K562 (cell line): Measurements from ENCODE around the gene MAB21L1. TPM values are rescaled to one million over a fixed set of nuclear protein-coding genes. Genes with fewer than 3 reads are reported as not detected.

Source experiments
- ATAC-seq: fragments of 200-7000 bp; cut with Tn5 transposase; 3 replicates; pipeline ENCODE4 v1.9.1; 2020; ENCODE audit warnings: moderate library complexity
- BruUV-seq: library from RNA; stranded (reverse); fragments of 400-500 nt; replicated peaks from 2 replicates; lab custom pipeline; 2021; lab: Mats Ljungman, UMichigan
- CTCF ChIA-PET: fragments of 300-600 bp; formaldehyde crosslinking; extraction: SDS; loops from one replicate; lab custom pipeline; 2021; ENCODE audit warnings: low intra/inter-chr PET ratio; lab: Yijun Ruan, JAX
- POLR2A ChIA-PET: fragments of 300-600, 350-650 bp; sonication (Branson Sonifier 250); formaldehyde crosslinking; extraction: SDS; loops from one replicate; lab custom pipeline; 2021; ENCODE audit warnings: antibody characterized with exemption, inconsistent platforms; lab: Yijun Ruan, JAX
- DNase-seq, 4 experiments: peaks; one replicate each; pipeline versions ENCODE4 v3.0.0 to v3.0.0-alpha.2; 2011 to 2018; ENCODE audit warnings: low spot score in 3 of 4, mixed read lengths in 3 of 4; ENCODE audit errors: extremely low read depth in 1 of 4
- FAIRE-seq: peaks from 2 replicates; lab custom pipeline; 2011; peaks lifted over from hg19 to GRCh38; lab: Jason Lieb, UNC
- H2AFZ ChIP-seq: 2 replicates; pipeline ENCODE4 v1.6.0; 2011; ENCODE audit warnings: low read depth, low read length, control low read depth, inconsistent platforms
- H3K27ac ChIP-seq: fragments of 200-600 bp; 3 replicates; pipeline ENCODE4 v1.8.0; 2011; ENCODE audit warnings: low read depth, mild to moderate bottlenecking, control low read depth, inconsistent platforms, low read length, moderate library complexity, mixed read lengths; ENCODE audit errors: extremely low read depth
- H3K27me3 ChIP-seq, 2 experiments: fragments of 300-600 bp in 1 of 2; 2 replicates in 1 of 2; 3 replicates in 1 of 2; pipeline versions ENCODE4 v1.6.0 to v1.8.0; 2011; ENCODE audit warnings: inconsistent platforms in 2 of 2, low read length in 2 of 2, mild to moderate bottlenecking in 1 of 2, mixed read lengths in 1 of 2, moderate library complexity in 1 of 2; ENCODE audit not compliant: control insufficient read depth in 2 of 2, insufficient read depth in 2 of 2
- H3K36me3 ChIP-seq: fragments of 300-600 bp; 3 replicates; pipeline ENCODE4 v1.8.0; 2011; ENCODE audit warnings: mild to moderate bottlenecking, low read length, inconsistent platforms; ENCODE audit not compliant: control insufficient read depth, insufficient read depth
- H3K4me1 ChIP-seq, 2 experiments: fragments of 200-600 bp in 1 of 2; replicated peaks in 1 of 2; 2 replicates in 1 of 2; 3 replicates in 1 of 2; pipeline versions ENCODE4 v1.5.1 to v1.8.0; 2011; ENCODE audit warnings: inconsistent platforms in 2 of 2, low read length in 2 of 2, mild to moderate bottlenecking in 1 of 2, mixed read lengths in 1 of 2, moderate library complexity in 1 of 2; ENCODE audit not compliant: control insufficient read depth in 2 of 2, insufficient read depth in 2 of 2
- H3K4me2 ChIP-seq: 2 replicates; pipeline ENCODE4 v1.6.1; 2011; ENCODE audit warnings: low read length, control low read depth, inconsistent platforms, mixed read lengths; ENCODE audit not compliant: insufficient read depth
- H3K4me3 ChIP-seq: fragments of 200-600 bp; sonication (generic), shearing (Covaris generic); 2 replicates; pipeline ENCODE4 v1.5.1; 2016; ENCODE audit warnings: control low read depth, inconsistent platforms
- H3K79me2 ChIP-seq: fragments of 200-600 bp; 3 replicates; pipeline ENCODE4 v1.8.0; 2011; ENCODE audit warnings: low read length, inconsistent platforms; ENCODE audit not compliant: control insufficient read depth, insufficient read depth
- H3K9ac ChIP-seq, 2 experiments: 2 replicates each; pipeline versions ENCODE4 v1.6.0 to v1.6.1; 2011; ENCODE audit warnings: low read depth in 2 of 2, low read length in 2 of 2, control low read depth in 1 of 2, inconsistent platforms in 1 of 2, mild to moderate bottlenecking in 1 of 2, mixed read lengths in 1 of 2; ENCODE audit not compliant: insufficient read depth in 1 of 2
- H3K9me1 ChIP-seq: one replicate; pipeline ENCODE4 v1.6.0; 2011; ENCODE audit warnings: inconsistent platforms, mild to moderate bottlenecking, low read length, moderate library complexity; ENCODE audit not compliant: control insufficient read depth, insufficient read depth
- H3K9me3 ChIP-seq: replicated peaks from 2 replicates; pipeline ENCODE4 v1.5.1; 2011; ENCODE audit warnings: low read depth, low read length, inconsistent platforms; ENCODE audit not compliant: control insufficient read depth, insufficient read depth
- H4K20me1 ChIP-seq: replicated peaks from 2 replicates; pipeline ENCODE4 v1.6.1; 2011; ENCODE audit warnings: low read length, inconsistent platforms, mixed read lengths; ENCODE audit not compliant: control insufficient read depth, insufficient read depth
- ATF7 ChIP-seq: fragments of 450-650 bp; IDR thresholded peaks from 2 replicates; pipeline ENCODE4 v1.7.1; 2014; ENCODE audit warnings: mild to moderate bottlenecking, moderate library complexity
- CBFB ChIP-seq: sonication (generic); formaldehyde crosslinking; IDR thresholded peaks from 2 replicates; pipeline ENCODE4 v1.4.0; 2020; ENCODE audit warnings: mild to moderate bottlenecking, missing genetic modification reagents
- HDGF ChIP-seq: fragments of 450-650 bp; IDR thresholded peaks from 2 replicates; pipeline ENCODE4 v1.6.1; 2016
- KAT2B ChIP-seq: IDR thresholded peaks from one replicate; pipeline ENCODE4 v1.6.1; 2012; ENCODE audit warnings: low read depth, mild to moderate bottlenecking, control low read depth, inconsistent platforms, low read length, moderate library complexity
- LARP7 ChIP-seq: fragments of 450-650 bp; IDR thresholded peaks from 2 replicates; pipeline ENCODE4 v1.6.1; 2016
- MCM3 ChIP-seq: fragments of 450-650 bp; IDR thresholded peaks from 2 replicates; pipeline ENCODE4 v1.6.1; 2016
- NFIX ChIP-seq: fragments of 250-450 bp; sonication (Bioruptor Pico); IDR thresholded peaks from 2 replicates; pipeline ENCODE4 v1.4.0; 2020; ENCODE audit warnings: low read depth, mild to moderate bottlenecking, moderate library complexity
- SREBF1 ChIP-seq: fragments of 150-350 bp; IDR thresholded peaks from 2 replicates; pipeline ENCODE4 v1.6.1; 2014; ENCODE audit warnings: antibody characterized with exemption, low read depth, low read length, borderline replicate concordance
- WGBS: fragments of 100-300 bp; shearing (Covaris generic); methylation state at CpG from one replicate; pipeline ENCODE4 v1.1.6; 2016; ENCODE audit warnings: low coverage, mixed read lengths; ENCODE audit not compliant: insufficient coverage; ENCODE audit errors: missing lambda C conversion rate; 5-methylcytosine and 5-hydroxymethylcytosine counted together
- in situ Hi-C: fragments of 300-500 bp; cut with MboI; formaldehyde crosslinking; loops from 4 replicates; pipeline ENCODE4 v1.15.0; 2018; ENCODE audit warnings: inconsistent platforms, mixed read lengths
- intact Hi-C: fragments of 100-400 bp; cut with micrococcal nuclease; formaldehyde crosslinking; loops from 2 replicates; pipeline ENCODE4 v1.14.2; 2022
- polyA plus RNA-seq, 8 experiments: library from polyadenylated mRNA; depleted of rRNA in 4 of 8; stranded (reverse) in 5 of 8; unstranded in 3 of 8; fragments of >200 nt; fragmentation: Nextera tagmentation in 2 of 8; fragmentation: Illumina TruSeq in 1 of 8; extraction: Ambion mirVana in 2 of 8; extraction: Trizol in 1 of 8; gene quantifications; 2 replicates each; pipeline versions ENCODE4 v1.2.1 to v1.2.3, GENCODE V29; 2011 to 2014; ENCODE audit warnings: inconsistent platforms in 1 of 8, missing spikeins in 1 of 8
- total RNA-seq, 7 experiments: library from RNA; depleted of rRNA in 6 of 7; stranded (reverse); fragments of >200 nt in 6 of 7; fragmentation: Illumina TruSeq in 2 of 7; extraction: Trizol in 2 of 7; gene quantifications; 2 replicates each; pipeline versions ENCODE4 v1.2.1 to v1.2.3, GENCODE V29; 2011 to 2021; ENCODE audit warnings: low replicate concordance in 1 of 7
- TF ChIP-seq, protein P1 (sequence below): fragments of 250-450 bp; sonication (Bioruptor Pico); IDR thresholded peaks from 2 replicates; pipeline ENCODE4 v1.4.0; 2020; ENCODE audit warnings: mild to moderate bottlenecking, moderate library complexity, borderline replicate concordance
- TF ChIP-seq, protein P2 (sequence below): fragments of 200-800 bp; sonication (Bioruptor generic); IDR thresholded peaks from 2 replicates; pipeline ENCODE4 v1.6.1; 2017; ENCODE audit warnings: missing genetic modification characterization, missing compliant biosample characterization
- TF ChIP-seq, protein P3 (sequence below): sonication (generic); formaldehyde crosslinking; IDR thresholded peaks from 2 replicates; pipeline ENCODE4 v1.8.1; 2022; ENCODE audit warnings: missing genetic modification reagents
- TF ChIP-seq, protein P4 (sequence below): IDR thresholded peaks from 2 replicates; pipeline ENCODE4 v1.6.1; 2011; ENCODE audit not compliant: insufficient read length; ENCODE audit errors: extremely low read depth
- TF ChIP-seq, protein P5 (sequence below): IDR thresholded peaks from 2 replicates; pipeline ENCODE4 v1.6.1; 2011; ENCODE audit warnings: borderline replicate concordance, low read depth, mild to moderate bottlenecking, moderate library complexity, low read length; ENCODE audit not compliant: insufficient read depth, poor library complexity, severe bottlenecking

MAB21L1 gene
- total and polyA plus RNA-seq, 9 of the 15 experiments (the other 6 are each of a cell fraction or from before 2014, with no cell fraction given): not detected

DNA sequence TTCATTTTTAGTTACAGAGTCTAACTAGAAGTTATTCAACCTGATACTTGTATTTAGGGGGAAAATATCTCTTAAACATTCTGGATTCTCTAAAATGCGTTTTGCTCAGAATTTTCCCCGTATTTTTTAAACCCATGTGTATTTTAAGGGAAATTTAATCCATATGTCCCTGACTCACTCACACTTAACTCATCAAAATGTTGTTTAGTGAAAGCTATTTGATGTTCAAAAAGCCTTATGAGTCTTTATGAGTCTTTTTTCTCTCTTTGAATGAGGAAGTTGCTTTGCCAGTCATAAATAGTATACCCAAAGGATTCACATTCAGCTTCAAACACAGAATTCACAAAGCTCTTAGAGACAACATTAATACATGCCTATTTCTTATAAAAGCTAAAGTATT is 16.4 kb downstream of the MAB21L1 start:
- WGBS: 0% methylated on average over 2 of the region's 2 CpGs
- Histone ChIP-seq H3K27ac (no peak overlapping the region), H3K9ac (no peak overlapping the region), H3K4me1 (no peaks in the 10 kb centered on the region), H3K79me2 (no peaks in the 10 kb centered on the region), H3K9me3 (no peaks in the 10 kb centered on the region), H2AFZ (no peak overlapping the region), H3K36me3 (no peaks in the 10 kb centered on the region), H3K9me1 (no peaks in the 10 kb centered on the region), H3K4me3 (no peak overlapping the region), H3K4me2 (no peak overlapping the region), H4K20me1 (no peaks in the 10 kb centered on the region), H3K27me3 (no peaks in the 10 kb centered on the region)
- no peak for ATAC-seq
- intact Hi-C loops: no loop called here
- ChIA-PET CTCF (no interaction called here), POLR2A (no interaction called here)
- DNase-seq: no peak
- no peak for FAIRE-seq
- in situ Hi-C loops: no loop called here
- BruUV-seq: no TSS peak
- TF ChIP-seq LARP7 (no peak), SREBF1 (no peak), NFIX (no peak), MCM3 (no peak), KAT2B (no peak), HDGF (no peak), ATF7 (no peak), CBFB (CRISPR knock-in tag) (no peak)
- TF ChIP-seq, protein P1, sequence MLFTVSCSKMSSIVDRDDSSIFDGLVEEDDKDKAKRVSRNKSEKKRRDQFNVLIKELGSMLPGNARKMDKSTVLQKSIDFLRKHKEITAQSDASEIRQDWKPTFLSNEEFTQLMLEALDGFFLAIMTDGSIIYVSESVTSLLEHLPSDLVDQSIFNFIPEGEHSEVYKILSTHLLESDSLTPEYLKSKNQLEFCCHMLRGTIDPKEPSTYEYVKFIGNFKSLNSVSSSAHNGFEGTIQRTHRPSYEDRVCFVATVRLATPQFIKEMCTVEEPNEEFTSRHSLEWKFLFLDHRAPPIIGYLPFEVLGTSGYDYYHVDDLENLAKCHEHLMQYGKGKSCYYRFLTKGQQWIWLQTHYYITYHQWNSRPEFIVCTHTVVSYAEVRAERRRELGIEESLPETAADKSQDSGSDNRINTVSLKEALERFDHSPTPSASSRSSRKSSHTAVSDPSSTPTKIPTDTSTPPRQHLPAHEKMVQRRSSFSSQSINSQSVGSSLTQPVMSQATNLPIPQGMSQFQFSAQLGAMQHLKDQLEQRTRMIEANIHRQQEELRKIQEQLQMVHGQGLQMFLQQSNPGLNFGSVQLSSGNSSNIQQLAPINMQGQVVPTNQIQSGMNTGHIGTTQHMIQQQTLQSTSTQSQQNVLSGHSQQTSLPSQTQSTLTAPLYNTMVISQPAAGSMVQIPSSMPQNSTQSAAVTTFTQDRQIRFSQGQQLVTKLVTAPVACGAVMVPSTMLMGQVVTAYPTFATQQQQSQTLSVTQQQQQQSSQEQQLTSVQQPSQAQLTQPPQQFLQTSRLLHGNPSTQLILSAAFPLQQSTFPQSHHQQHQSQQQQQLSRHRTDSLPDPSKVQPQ (CRISPR knock-in tag): no peak
- TF ChIP-seq, protein P2, sequence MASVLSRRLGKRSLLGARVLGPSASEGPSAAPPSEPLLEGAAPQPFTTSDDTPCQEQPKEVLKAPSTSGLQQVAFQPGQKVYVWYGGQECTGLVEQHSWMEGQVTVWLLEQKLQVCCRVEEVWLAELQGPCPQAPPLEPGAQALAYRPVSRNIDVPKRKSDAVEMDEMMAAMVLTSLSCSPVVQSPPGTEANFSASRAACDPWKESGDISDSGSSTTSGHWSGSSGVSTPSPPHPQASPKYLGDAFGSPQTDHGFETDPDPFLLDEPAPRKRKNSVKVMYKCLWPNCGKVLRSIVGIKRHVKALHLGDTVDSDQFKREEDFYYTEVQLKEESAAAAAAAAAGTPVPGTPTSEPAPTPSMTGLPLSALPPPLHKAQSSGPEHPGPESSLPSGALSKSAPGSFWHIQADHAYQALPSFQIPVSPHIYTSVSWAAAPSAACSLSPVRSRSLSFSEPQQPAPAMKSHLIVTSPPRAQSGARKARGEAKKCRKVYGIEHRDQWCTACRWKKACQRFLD (CRISPR knock-in tag): no peak
- TF ChIP-seq, protein P3, sequence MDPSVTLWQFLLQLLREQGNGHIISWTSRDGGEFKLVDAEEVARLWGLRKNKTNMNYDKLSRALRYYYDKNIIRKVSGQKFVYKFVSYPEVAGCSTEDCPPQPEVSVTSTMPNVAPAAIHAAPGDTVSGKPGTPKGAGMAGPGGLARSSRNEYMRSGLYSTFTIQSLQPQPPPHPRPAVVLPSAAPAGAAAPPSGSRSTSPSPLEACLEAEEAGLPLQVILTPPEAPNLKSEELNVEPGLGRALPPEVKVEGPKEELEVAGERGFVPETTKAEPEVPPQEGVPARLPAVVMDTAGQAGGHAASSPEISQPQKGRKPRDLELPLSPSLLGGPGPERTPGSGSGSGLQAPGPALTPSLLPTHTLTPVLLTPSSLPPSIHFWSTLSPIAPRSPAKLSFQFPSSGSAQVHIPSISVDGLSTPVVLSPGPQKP (CRISPR knock-in tag): no peak
- TF ChIP-seq, protein P4, sequence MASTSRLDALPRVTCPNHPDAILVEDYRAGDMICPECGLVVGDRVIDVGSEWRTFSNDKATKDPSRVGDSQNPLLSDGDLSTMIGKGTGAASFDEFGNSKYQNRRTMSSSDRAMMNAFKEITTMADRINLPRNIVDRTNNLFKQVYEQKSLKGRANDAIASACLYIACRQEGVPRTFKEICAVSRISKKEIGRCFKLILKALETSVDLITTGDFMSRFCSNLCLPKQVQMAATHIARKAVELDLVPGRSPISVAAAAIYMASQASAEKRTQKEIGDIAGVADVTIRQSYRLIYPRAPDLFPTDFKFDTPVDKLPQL: no peak
- TF ChIP-seq, protein P5, sequence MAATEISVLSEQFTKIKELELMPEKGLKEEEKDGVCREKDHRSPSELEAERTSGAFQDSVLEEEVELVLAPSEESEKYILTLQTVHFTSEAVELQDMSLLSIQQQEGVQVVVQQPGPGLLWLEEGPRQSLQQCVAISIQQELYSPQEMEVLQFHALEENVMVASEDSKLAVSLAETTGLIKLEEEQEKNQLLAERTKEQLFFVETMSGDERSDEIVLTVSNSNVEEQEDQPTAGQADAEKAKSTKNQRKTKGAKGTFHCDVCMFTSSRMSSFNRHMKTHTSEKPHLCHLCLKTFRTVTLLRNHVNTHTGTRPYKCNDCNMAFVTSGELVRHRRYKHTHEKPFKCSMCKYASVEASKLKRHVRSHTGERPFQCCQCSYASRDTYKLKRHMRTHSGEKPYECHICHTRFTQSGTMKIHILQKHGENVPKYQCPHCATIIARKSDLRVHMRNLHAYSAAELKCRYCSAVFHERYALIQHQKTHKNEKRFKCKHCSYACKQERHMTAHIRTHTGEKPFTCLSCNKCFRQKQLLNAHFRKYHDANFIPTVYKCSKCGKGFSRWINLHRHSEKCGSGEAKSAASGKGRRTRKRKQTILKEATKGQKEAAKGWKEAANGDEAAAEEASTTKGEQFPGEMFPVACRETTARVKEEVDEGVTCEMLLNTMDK: no peak
